Skeletal muscle satellite cell (primary cell): ENCODE data around the gene CCDC148.
"Not testable (repeated sequence)": the region's sequence is repeated elsewhere in the genome, so short reads cannot be mapped to it uniquely, and the experiment has no call there.

Experiments
- H3K27me3 ChIP-seq: 2 replicates; pipeline ENCODE4 v1.7.0; 2013; ENCODE audit warnings: low read length; ENCODE audit not compliant: control insufficient read depth, insufficient read depth
- H3K36me3 ChIP-seq: 2 replicates; pipeline ENCODE4 v1.7.0; 2013; ENCODE audit warnings: mild to moderate bottlenecking, control low read depth, low read length; ENCODE audit not compliant: insufficient read depth
- H3K4me1 ChIP-seq: 2 replicates; pipeline ENCODE4 v1.7.0; 2013; ENCODE audit warnings: low read length; ENCODE audit not compliant: control insufficient read depth, insufficient read depth
- H3K4me2 ChIP-seq: 2 replicates; pipeline ENCODE4 v1.7.0; 2013; ENCODE audit warnings: mild to moderate bottlenecking, low read length
- H3K4me3 ChIP-seq: 2 replicates; pipeline ENCODE4 v1.7.0; 2013; ENCODE audit warnings: low read length
- H3K9ac ChIP-seq: 2 replicates; pipeline ENCODE4 v1.7.0; 2013; ENCODE audit warnings: mild to moderate bottlenecking, low read depth, low read length, moderate library complexity
- H3K9me3 ChIP-seq: replicated peaks from 2 replicates; pipeline ENCODE4 v1.7.0; 2013; ENCODE audit warnings: mild to moderate bottlenecking, control low read depth, low read length

Gene CCDC148

GRCh38 chr2:158346032-158346431, 110.5 kb downstream of the CCDC148 start:
- H3K4me1 ChIP-seq: no peaks in the 10 kb centered on the region
- no peaks in the 10 kb centered on the region for H3K36me3 ChIP-seq
- no peak overlapping the region for H3K9ac ChIP-seq
- no peak overlapping the region for H3K4me2 ChIP-seq
- H3K4me3 ChIP-seq: no peak overlapping the region
- no peaks in the 10 kb centered on the region for H3K9me3 ChIP-seq
- H3K27me3 ChIP-seq: no peaks in the 10 kb centered on the region

- Histone ChIP-seq H3K9ac (no peak overlapping the region), H3K4me3 (no peak overlapping the region), H3K36me3 (no peaks in the 10 kb centered on the region), H3K27me3 (no peaks in the 10 kb centered on the region), H3K4me1 (no peaks in the 10 kb centered on the region), H3K4me2 (no peak overlapping the region), H3K9me3 (no peaks in the 10 kb centered on the region)
Observed at GRCh38 chr2:158339513-158339912, 117.0 kb downstream of the CCDC148 start.

- Histone ChIP-seq H3K4me3 (no peak overlapping the region), H3K4me1 (no peaks in the 10 kb centered on the region), H3K27me3 (no peaks in the 10 kb centered on the region), H3K4me2 (no peak overlapping the region), H3K36me3 (no peaks in the 10 kb centered on the region), H3K9me3 (no peaks in the 10 kb centered on the region), H3K9ac (no peak overlapping the region)
Observed at GRCh38 chr2:158337018-158337417, 119.5 kb downstream of the CCDC148 start.

GRCh38 chr2:158331799-158332198, 124.8 kb downstream of the CCDC148 start:
- not testable (repeated sequence) for H3K9me3 ChIP-seq, H3K27me3 ChIP-seq, H3K4me2 ChIP-seq, H3K9ac ChIP-seq, H3K4me1 ChIP-seq, H3K4me3 ChIP-seq, H3K36me3 ChIP-seq

GRCh38 chr2:158325782-158326340, 130.7 kb downstream of the CCDC148 start:
- Histone ChIP-seq H3K27me3 (no peaks in the 10 kb centered on the region), H3K36me3 (no peaks in the 10 kb centered on the region), H3K4me3 (no peak overlapping the region), H3K4me1 (no peaks in the 10 kb centered on the region), H3K9ac (no peak overlapping the region), H3K4me2 (no peak overlapping the region), H3K9me3 (no peaks in the 10 kb centered on the region)

- H3K4me2 ChIP-seq: no peak overlapping the region
- no peaks in the 10 kb centered on the region for H3K27me3 ChIP-seq
- no peak overlapping the region for H3K9ac ChIP-seq
- no peaks in the 10 kb centered on the region for H3K9me3 ChIP-seq
- no peaks in the 10 kb centered on the region for H3K36me3 ChIP-seq
- no peak overlapping the region for H3K4me3 ChIP-seq
- no peaks in the 10 kb centered on the region for H3K4me1 ChIP-seq
Observed at GRCh38 chr2:158325031-158325781, 131.3 kb downstream of the CCDC148 start.

GRCh38 chr2:158323381-158323780, 133.2 kb downstream of the CCDC148 start:
- no peaks in the 10 kb centered on the region for H3K27me3 ChIP-seq
- no peaks in the 10 kb centered on the region for H3K36me3 ChIP-seq
- H3K4me2 ChIP-seq: no peak overlapping the region
- no peak overlapping the region for H3K9ac ChIP-seq
- H3K9me3 ChIP-seq: no peaks in the 10 kb centered on the region
- H3K4me1 ChIP-seq: no peaks in the 10 kb centered on the region
- no peak overlapping the region for H3K4me3 ChIP-seq

GRCh38 chr2:158321264-158321663, 135.3 kb downstream of the CCDC148 start:
- no peaks in the 10 kb centered on the region for H3K4me1 ChIP-seq
- no peak overlapping the region for H3K4me3 ChIP-seq
- H3K27me3 ChIP-seq: no peaks in the 10 kb centered on the region
- H3K36me3 ChIP-seq: no peaks in the 10 kb centered on the region
- no peak overlapping the region for H3K4me2 ChIP-seq
- no peak overlapping the region for H3K9ac ChIP-seq
- H3K9me3 ChIP-seq: no peaks in the 10 kb centered on the region

GRCh38 chr2:158319269-158319668, 137.3 kb downstream of the CCDC148 start:
- H3K4me2 ChIP-seq: no peak overlapping the region
- H3K9me3 ChIP-seq: no peaks in the 10 kb centered on the region
- H3K36me3 ChIP-seq: no peaks in the 10 kb centered on the region
- no peaks in the 10 kb centered on the region for H3K4me1 ChIP-seq
- H3K27me3 ChIP-seq: no peaks in the 10 kb centered on the region
- no peak overlapping the region for H3K9ac ChIP-seq
- no peak overlapping the region for H3K4me3 ChIP-seq

GRCh38 chr2:158317642-158318041, 138.9 kb downstream of the CCDC148 start:
- Histone ChIP-seq H3K9me3 (no peaks in the 10 kb centered on the region), H3K36me3 (no peaks in the 10 kb centered on the region), H3K9ac (no peak overlapping the region), H3K27me3 (no peaks in the 10 kb centered on the region), H3K4me3 (no peak overlapping the region), H3K4me2 (no peak overlapping the region), H3K4me1 (no peaks in the 10 kb centered on the region)

GRCh38 chr2:158315803-158316414, 140.6 kb downstream of the CCDC148 start:
- no peaks in the 10 kb centered on the region for H3K4me1 ChIP-seq
- no peaks in the 10 kb centered on the region for H3K36me3 ChIP-seq
- no peaks in the 10 kb centered on the region for H3K27me3 ChIP-seq
- H3K9ac ChIP-seq: no peak overlapping the region
- H3K9me3 ChIP-seq: no peaks in the 10 kb centered on the region
- no peak overlapping the region for H3K4me3 ChIP-seq
- no peak overlapping the region for H3K4me2 ChIP-seq

GRCh38 chr2:158315000-158315399, 141.6 kb downstream of the CCDC148 start:
- no peak overlapping the region for H3K4me3 ChIP-seq
- no peaks in the 10 kb centered on the region for H3K27me3 ChIP-seq
- H3K36me3 ChIP-seq: no peaks in the 10 kb centered on the region
- no peak overlapping the region for H3K9ac ChIP-seq
- H3K9me3 ChIP-seq: no peaks in the 10 kb centered on the region
- H3K4me1 ChIP-seq: no peaks in the 10 kb centered on the region
- H3K4me2 ChIP-seq: no peak overlapping the region
